Lower lobe of right lung (tissue), 2 donors: ENCODE measurements around the gene MYLK. TPM values are rescaled to one million over a fixed set of nuclear protein-coding genes. Genes with fewer than 3 reads are reported as not detected.
A peak's percentile ranks its signal among the peaks of the same experiment; 100 is the strongest.

Experiments used
- ATAC-seq, 2 donors: fragments of 200-7000 bp; cut with Tn5 transposase; one replicate each; pipeline ENCODE4 v1.9.1; 2020 to 2022; ENCODE audit warnings: mild to moderate bottlenecking in 2 of 2, moderate library complexity in 2 of 2
- DNase-seq: peaks from one replicate; pipeline ENCODE4 v3.0.0-alpha.2; 2020
- H3K27ac ChIP-seq: fragments of 200-600 bp; one replicate; pipeline ENCODE4 v1.8.0; 2022
- H3K27me3 ChIP-seq: fragments of 200-600 bp; one replicate; pipeline ENCODE4 v1.8.0; 2022; ENCODE audit warnings: low read depth
- H3K36me3 ChIP-seq: fragments of 200-600 bp; one replicate; pipeline ENCODE4 v1.8.0; 2022; ENCODE audit warnings: mild to moderate bottlenecking
- H3K4me1 ChIP-seq: fragments of 200-600 bp; one replicate; pipeline ENCODE4 v1.8.0; 2022
- H3K4me3 ChIP-seq: fragments of 200-600 bp; one replicate; pipeline ENCODE4 v1.8.0; 2022; ENCODE audit warnings: mild to moderate bottlenecking
- H3K9me3 ChIP-seq: fragments of 200-600 bp; one replicate; pipeline ENCODE4 v1.8.0; 2022
- CTCF ChIP-seq: fragments of 200-600 bp; IDR thresholded peaks from one replicate; pipeline ENCODE4 v1.8.0; 2022; ENCODE audit warnings: antibody characterized with exemption, mild to moderate bottlenecking
- intact Hi-C: fragments of 100-400 bp; cut with DNase I; formaldehyde crosslinking; loops from one replicate; pipeline ENCODE4 v1.11.0; 2022
- total RNA-seq: library from RNA; stranded (reverse); fragmentation: NEBNext Ultra II Directional; extraction: Animal tissue kit (Norgen Biotek cat#: 25700); gene quantifications from one replicate; pipeline ENCODE4 v1.2.1, GENCODE V29; 2021
- donor health status: DM: no; HTN: yes; CAD: no; lungs with severe emphysema.

The MYLK gene
- total RNA-seq, 1 donor from 2014 or later: 156 TPM

- no peak overlapping the region for H3K4me3 ChIP-seq
- H3K9me3 ChIP-seq: no peaks in the 10 kb centered on the region
- no peak for DNase-seq
- ATAC-seq: no peak
- peaks cover 26% of the 10 kb centered on the region for H3K4me1 ChIP-seq
- intact Hi-C loops: no loop called here
- H3K27me3 ChIP-seq: no peaks in the 10 kb centered on the region
- H3K36me3 ChIP-seq: peaks cover 58% of the 10 kb centered on the region
- no peak for TF ChIP-seq CTCF
- H3K27ac ChIP-seq: no peak overlapping the region
Observed at GRCh38 chr3:123621186-123621849, 262.8 kb downstream of the MYLK start.

- no peaks in the 10 kb centered on the region for H3K27me3 ChIP-seq
- no peak for TF ChIP-seq CTCF
- no peak overlapping the region for H3K4me3 ChIP-seq
- DNase-seq (no peak), ATAC-seq (peak; percentile 11 to 56)
- peaks cover 55% of the 10 kb centered on the region for H3K36me3 ChIP-seq
- intact Hi-C loops: no loop called here
- peaks cover 26% of the 10 kb centered on the region for H3K4me1 ChIP-seq
- peak overlapping the region; percentile 34 for H3K27ac ChIP-seq
- no peaks in the 10 kb centered on the region for H3K9me3 ChIP-seq
Observed at GRCh38 chr3:123620343-123620742, 263.8 kb downstream of the MYLK start.

- Histone ChIP-seq H3K36me3 (peaks cover 53% of the 10 kb centered on the region), H3K27ac (peak overlapping the region; percentile 9), H3K27me3 (no peaks in the 10 kb centered on the region), H3K4me3 (no peak overlapping the region), H3K9me3 (no peaks in the 10 kb centered on the region), H3K4me1 (peaks cover 26% of the 10 kb centered on the region)
- intact Hi-C loops: no loop called here
- DNase-seq: peak; percentile 75
- TF ChIP-seq CTCF: no peak
- peak; percentile 64 to 76 for ATAC-seq
Observed at GRCh38 chr3:123618768-123619484, 265.2 kb downstream of the MYLK start.

- intact Hi-C loops: no loop called here
- peak overlapping the region; percentile 7 for H3K4me3 ChIP-seq
- H3K27ac ChIP-seq: peak overlapping the region; percentile 9
- H3K4me1 ChIP-seq: peaks cover 26% of the 10 kb centered on the region
- ATAC-seq (peak; percentile 22 to 23), DNase-seq (no peak)
- no peaks in the 10 kb centered on the region for H3K9me3 ChIP-seq
- peaks cover 57% of the 10 kb centered on the region for H3K36me3 ChIP-seq
- no peak for TF ChIP-seq CTCF
- H3K27me3 ChIP-seq: no peaks in the 10 kb centered on the region
Observed at GRCh38 chr3:123618076-123618708, 265.9 kb downstream of the MYLK start.

GRCh38 chr3:123616593-123616992 lies 267.5 kb downstream of the MYLK start:
- H3K27ac ChIP-seq: no peak overlapping the region
- ATAC-seq (no peak), DNase-seq (no peak)
- no peak overlapping the region for H3K4me3 ChIP-seq
- H3K27me3 ChIP-seq: no peaks in the 10 kb centered on the region
- intact Hi-C loops: no loop called here
- H3K9me3 ChIP-seq: no peaks in the 10 kb centered on the region
- peaks cover 62% of the 10 kb centered on the region for H3K36me3 ChIP-seq
- peaks cover 26% of the 10 kb centered on the region for H3K4me1 ChIP-seq
- TF ChIP-seq CTCF: no peak
